Loucy (cell line): Measurements from ENCODE around the gene WNK2.

Experiments
- EZH2phosphoT487 ChIP-seq: fragments of 200-600 bp; IDR thresholded peaks from 2 replicates; pipeline ENCODE4 v1.6.1; 2018; ENCODE audit warnings: antibody characterized with exemption, mild to moderate bottlenecking, moderate library complexity, borderline replicate concordance
- TF ChIP-seq, protein P1 (sequence below): fragments of 200-600 bp; sonication (generic); conservative IDR thresholded peaks from 2 replicates; pipeline ENCODE4 v1.5.1; 2014; ENCODE audit warnings: mild to moderate bottlenecking, antibody characterized with exemption, low read length

DNA sequence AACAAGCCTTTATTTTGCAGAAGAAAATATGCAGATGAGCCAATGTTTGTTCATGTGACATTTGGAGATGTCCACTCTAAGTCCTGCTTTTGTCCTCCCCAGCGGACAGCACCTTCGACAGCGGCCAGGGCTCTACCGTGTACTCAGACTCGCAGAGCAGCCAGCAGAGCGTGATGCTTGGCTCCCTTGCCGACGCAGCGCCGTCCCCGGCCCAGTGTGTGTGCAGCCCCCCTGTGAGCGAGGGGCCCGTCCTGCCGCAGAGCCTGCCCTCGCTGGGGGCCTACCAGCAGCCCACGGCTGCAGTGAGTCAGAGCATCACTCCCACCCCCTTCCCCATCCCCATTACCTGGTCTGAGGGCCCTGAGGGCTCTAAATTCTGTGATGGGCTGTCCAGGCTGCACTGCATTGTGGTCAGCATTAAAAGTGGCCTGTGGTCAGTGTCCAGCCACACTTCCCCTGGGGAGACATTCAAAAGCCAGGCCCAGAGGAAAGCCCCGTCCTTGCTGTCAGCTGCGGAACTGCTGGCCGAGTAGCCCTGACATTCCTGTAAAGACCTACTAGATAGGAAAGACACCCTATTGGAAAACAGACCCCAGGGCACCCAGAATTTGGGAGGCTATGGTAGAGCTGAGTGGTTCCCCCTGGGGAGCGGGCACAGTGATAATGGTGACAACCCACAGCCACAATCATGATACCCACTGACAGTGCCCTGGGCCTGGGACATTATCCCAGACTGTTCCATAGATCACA lies 69.0 kb downstream of the WNK2 start:
- TF ChIP-seq, protein P1, sequence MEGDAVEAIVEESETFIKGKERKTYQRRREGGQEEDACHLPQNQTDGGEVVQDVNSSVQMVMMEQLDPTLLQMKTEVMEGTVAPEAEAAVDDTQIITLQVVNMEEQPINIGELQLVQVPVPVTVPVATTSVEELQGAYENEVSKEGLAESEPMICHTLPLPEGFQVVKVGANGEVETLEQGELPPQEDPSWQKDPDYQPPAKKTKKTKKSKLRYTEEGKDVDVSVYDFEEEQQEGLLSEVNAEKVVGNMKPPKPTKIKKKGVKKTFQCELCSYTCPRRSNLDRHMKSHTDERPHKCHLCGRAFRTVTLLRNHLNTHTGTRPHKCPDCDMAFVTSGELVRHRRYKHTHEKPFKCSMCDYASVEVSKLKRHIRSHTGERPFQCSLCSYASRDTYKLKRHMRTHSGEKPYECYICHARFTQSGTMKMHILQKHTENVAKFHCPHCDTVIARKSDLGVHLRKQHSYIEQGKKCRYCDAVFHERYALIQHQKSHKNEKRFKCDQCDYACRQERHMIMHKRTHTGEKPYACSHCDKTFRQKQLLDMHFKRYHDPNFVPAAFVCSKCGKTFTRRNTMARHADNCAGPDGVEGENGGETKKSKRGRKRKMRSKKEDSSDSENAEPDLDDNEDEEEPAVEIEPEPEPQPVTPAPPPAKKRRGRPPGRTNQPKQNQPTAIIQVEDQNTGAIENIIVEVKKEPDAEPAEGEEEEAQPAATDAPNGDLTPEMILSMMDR = no peak
- TF ChIP-seq EZH2phosphoT487 = no peak
